Amniotic epithelial cell (primary cell): ENCODE measurements around the gene MKRN3.
"Not testable (repeated sequence)": the region's sequence is repeated elsewhere in the genome, so short reads cannot be mapped to it uniquely, and the experiment has no call there.

Source experiments
- DNase-seq: peaks from one replicate; pipeline ENCODE4 v3.0.0-alpha.2; 2010; ENCODE audit warnings: low read depth

MKRN3 gene

GRCh38 chr15:23589012-23589411 lies 23.5 kb downstream of the MKRN3 start:
- DNase-seq = no peak

GRCh38 chr15:23594252-23594770 lies 28.8 kb downstream of the MKRN3 start:
- DNase-seq = no peak

GRCh38 chr15:23595368-23595767 lies 29.9 kb downstream of the MKRN3 start:
- no peak for DNase-seq

GRCh38 chr15:23596736-23597135 lies 31.3 kb downstream of the MKRN3 start:
- no peak for DNase-seq

GRCh38 chr15:23597278-23597677 lies 31.8 kb downstream of the MKRN3 start:
- not testable (repeated sequence) for DNase-seq

- no peak for DNase-seq
Observed at GRCh38 chr15:23599053-23599452, 33.6 kb downstream of the MKRN3 start.

GRCh38 chr15:23602124-23602523 lies 36.6 kb downstream of the MKRN3 start:
- no peak for DNase-seq

GRCh38 chr15:23606226-23606625 lies 40.8 kb downstream of the MKRN3 start:
- DNase-seq = no peak

GRCh38 chr15:23616536-23616935 lies 51.1 kb downstream of the MKRN3 start:
- no peak for DNase-seq
